Choroid plexus epithelial cell (primary cell): ENCODE results near the gene LOXL1.
"Not testable (repeated sequence)": the region's sequence is repeated elsewhere in the genome, so short reads cannot be mapped to it uniquely, and the experiment has no call there.

Experiments
- DNase-seq: peaks from one replicate; pipeline ENCODE4 v3.0.0-alpha.2; 2010; ENCODE audit warnings: low read depth
- H3K4me3 ChIP-seq: 2 replicates; pipeline ENCODE4 v1.5.1; 2011; ENCODE audit warnings: low read depth, mild to moderate bottlenecking, control low read depth, low read length, moderate library complexity
- TF ChIP-seq, protein P1 (sequence below): conservative IDR thresholded peaks from 2 replicates; pipeline ENCODE4 v1.5.1; 2011; ENCODE audit warnings: low read depth, mild to moderate bottlenecking, control low read depth, inconsistent platforms, low read length, moderate library complexity

LOXL1 gene

DNA sequence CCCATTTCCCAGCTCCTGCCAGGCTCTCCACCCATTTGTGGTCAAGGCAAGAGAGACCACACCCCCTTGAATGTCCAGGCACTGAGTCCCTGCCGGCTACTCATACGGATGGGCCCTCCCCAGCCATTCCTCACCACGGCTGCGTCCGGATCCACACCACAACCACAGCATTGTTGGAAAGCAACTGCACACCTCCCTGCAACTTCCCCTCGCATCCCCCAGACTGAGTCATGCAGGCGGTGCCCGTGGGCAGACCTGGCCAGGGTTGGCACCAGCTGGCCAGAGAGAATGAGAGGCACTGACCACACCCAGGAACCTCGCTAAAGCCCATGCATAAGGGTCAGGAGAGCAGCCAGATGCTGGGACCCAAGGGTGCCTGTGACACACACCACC is 30.5 kb downstream of the LOXL1 start:
- DNase-seq: peak; percentile 83
- TF ChIP-seq, protein P1, sequence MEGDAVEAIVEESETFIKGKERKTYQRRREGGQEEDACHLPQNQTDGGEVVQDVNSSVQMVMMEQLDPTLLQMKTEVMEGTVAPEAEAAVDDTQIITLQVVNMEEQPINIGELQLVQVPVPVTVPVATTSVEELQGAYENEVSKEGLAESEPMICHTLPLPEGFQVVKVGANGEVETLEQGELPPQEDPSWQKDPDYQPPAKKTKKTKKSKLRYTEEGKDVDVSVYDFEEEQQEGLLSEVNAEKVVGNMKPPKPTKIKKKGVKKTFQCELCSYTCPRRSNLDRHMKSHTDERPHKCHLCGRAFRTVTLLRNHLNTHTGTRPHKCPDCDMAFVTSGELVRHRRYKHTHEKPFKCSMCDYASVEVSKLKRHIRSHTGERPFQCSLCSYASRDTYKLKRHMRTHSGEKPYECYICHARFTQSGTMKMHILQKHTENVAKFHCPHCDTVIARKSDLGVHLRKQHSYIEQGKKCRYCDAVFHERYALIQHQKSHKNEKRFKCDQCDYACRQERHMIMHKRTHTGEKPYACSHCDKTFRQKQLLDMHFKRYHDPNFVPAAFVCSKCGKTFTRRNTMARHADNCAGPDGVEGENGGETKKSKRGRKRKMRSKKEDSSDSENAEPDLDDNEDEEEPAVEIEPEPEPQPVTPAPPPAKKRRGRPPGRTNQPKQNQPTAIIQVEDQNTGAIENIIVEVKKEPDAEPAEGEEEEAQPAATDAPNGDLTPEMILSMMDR: no peak
- H3K4me3 ChIP-seq: no peak overlapping the region

DNA sequence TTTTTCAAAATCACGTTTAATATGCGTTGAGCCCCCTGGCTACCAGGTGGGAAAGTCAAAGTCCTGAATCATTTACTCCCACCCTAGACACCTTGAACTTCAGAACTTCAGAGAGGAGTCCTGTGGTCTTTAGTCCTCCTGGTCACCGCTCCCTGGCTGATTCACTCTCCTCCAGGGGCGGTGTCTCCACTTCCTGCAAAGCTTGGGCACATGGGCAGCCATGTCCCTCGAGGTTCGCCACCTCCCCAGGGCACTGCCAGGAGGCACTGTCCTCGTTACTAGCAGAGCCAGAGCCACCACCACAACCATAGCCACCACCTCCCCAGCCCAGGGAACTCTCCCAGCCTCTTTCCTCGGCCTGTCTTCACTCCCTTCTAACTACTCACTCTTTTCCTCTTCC is 31.0 kb downstream of the LOXL1 start:
- no peak for DNase-seq
- TF ChIP-seq, protein P1: no peak
- H3K4me3 ChIP-seq: no peak overlapping the region

GRCh38 chr15:73957785-73958184 is 31.5 kb downstream of the LOXL1 start:
- no peak for DNase-seq
- H3K4me3 ChIP-seq: no peak overlapping the region
- TF ChIP-seq, protein P1: no peak

DNA sequence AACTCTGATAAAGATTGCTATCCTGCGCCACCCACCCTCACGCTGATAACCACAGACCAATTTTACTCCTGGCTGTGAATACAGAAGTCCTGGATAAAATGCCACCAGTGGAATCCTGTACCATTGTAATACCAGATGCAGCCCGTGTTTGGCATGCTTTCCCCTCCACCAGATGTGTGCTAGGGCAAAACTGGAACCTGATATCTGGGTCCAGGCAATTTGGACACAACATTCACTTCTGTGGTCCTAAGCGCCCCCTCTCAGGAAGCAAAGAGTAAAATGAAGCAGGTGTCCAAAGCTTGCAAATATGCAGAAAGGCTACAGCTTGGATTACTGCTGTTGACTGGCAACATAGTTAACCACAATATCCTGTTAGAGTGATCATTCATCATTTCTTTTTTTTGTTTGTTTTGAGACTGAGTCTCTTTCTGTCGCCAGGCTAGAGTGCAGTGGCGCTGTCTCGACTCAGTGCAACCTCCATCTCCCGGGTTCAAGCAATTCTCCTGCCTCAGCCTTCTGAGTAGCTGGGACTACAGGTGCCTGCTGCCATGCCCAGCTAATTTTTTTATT is 32.8 kb downstream of the LOXL1 start:
- no peak for DNase-seq
- H3K4me3 ChIP-seq: no peak overlapping the region
- TF ChIP-seq, protein P1: no peak

GRCh38 chr15:73959801-73960200 is 33.5 kb downstream of the LOXL1 start:
- DNase-seq: no peak
- H3K4me3 ChIP-seq: no peak overlapping the region
- TF ChIP-seq, protein P1: no peak

- not testable (repeated sequence) for DNase-seq, H3K4me3 ChIP-seq
Observed at GRCh38 chr15:73960472-73961070, 34.3 kb downstream of the LOXL1 start.

- TF ChIP-seq, protein P1: no peak
- no peak overlapping the region for H3K4me3 ChIP-seq
- DNase-seq: no peak
Observed at GRCh38 chr15:73962433-73962832, 36.2 kb downstream of the LOXL1 start.
